HG02981 (cell line): ENCODE data around the gene ANP32B.

Source experiments
- ATAC-seq: cut with Tn5 transposase; IDR thresholded peaks from one replicate; pipeline ENCODE4 v1.9.1; 2021; ENCODE audit warnings: mild to moderate bottlenecking, moderate library complexity; ENCODE audit not compliant: unreplicated experiment

Gene ANP32B

GRCh38 chr9:98021306-98022040 lies 38.3 kb downstream of the ANP32B start:
- no peak for ATAC-seq

- ATAC-seq = no peak
Measured at GRCh38 chr9:98022447-98022846, 39.3 kb downstream of the ANP32B start.

- ATAC-seq = no peak
Measured at GRCh38 chr9:98024702-98025101, 41.6 kb downstream of the ANP32B start.

GRCh38 chr9:98031169-98031568 lies 48.0 kb downstream of the ANP32B start:
- ATAC-seq = no peak

- no peak for ATAC-seq
Measured at GRCh38 chr9:98031935-98032334, 48.8 kb downstream of the ANP32B start.

GRCh38 chr9:98034593-98035546 lies 51.7 kb downstream of the ANP32B start:
- peak; percentile 56 for ATAC-seq

GRCh38 chr9:98037357-98037756 lies 54.2 kb downstream of the ANP32B start:
- no peak for ATAC-seq

- no peak for ATAC-seq
Measured at GRCh38 chr9:98038958-98039357, 55.8 kb downstream of the ANP32B start.

GRCh38 chr9:98039607-98040017 lies 56.5 kb downstream of the ANP32B start:
- no peak for ATAC-seq

GRCh38 chr9:98040212-98040611 lies 57.1 kb downstream of the ANP32B start:
- ATAC-seq = no peak

GRCh38 chr9:98043915-98044314 lies 60.8 kb downstream of the ANP32B start:
- no peak for ATAC-seq

- peak; percentile 87 for ATAC-seq
Measured at GRCh38 chr9:98045234-98046179, 62.4 kb downstream of the ANP32B start.

- ATAC-seq = no peak
Measured at GRCh38 chr9:98046180-98046543, 63.0 kb downstream of the ANP32B start.

GRCh38 chr9:98047002-98047401 lies 63.9 kb downstream of the ANP32B start:
- no peak for ATAC-seq

- ATAC-seq = no peak
Measured at GRCh38 chr9:98049288-98050072, 66.3 kb downstream of the ANP32B start.

- no peak for ATAC-seq
Measured at GRCh38 chr9:98050351-98050750, 67.2 kb downstream of the ANP32B start.

GRCh38 chr9:98054376-98054951 lies 71.3 kb downstream of the ANP32B start:
- ATAC-seq = no peak

GRCh38 chr9:98056269-98057137 lies 73.4 kb downstream of the ANP32B start, which contains the start of gene NANS:
TSS of gene NANS (plus strand) at chr9:98056732. CDS start at chr9:98056809, 77 bp downstream.
- peak; percentile 95 for ATAC-seq
